ENCODE measurements around the gene IL25. TPM values are rescaled to one million over a fixed set of nuclear protein-coding genes. Genes with fewer than 3 reads are reported as not detected.

The IL25 gene
- total RNA-seq, 1 experiment from 2014 or later = not detected

DNA sequence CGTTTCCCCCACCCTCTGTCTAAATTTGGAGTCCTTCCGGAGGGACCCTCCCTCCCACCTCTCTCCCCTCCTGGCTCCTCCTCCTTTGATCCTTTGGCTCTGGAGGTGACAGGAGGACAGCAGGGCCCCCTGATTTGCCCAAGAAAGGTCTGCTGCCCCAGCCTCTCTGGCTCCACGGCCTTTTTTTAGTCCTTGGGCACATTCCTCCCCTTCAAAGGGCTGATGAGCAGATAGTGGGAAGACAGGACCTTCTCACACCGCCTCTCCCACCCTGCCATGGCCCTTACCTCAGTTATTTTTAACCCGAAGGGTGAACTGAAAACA, 35.7 kb downstream of the IL25 start:
- CTCF ChIA-PET = no interaction called here
- in situ Hi-C loops (cut with HindIII; ENCODE audit: low pct_unique_long_range_greater_than_20kb, low sequenced_read_pairs) = no loop called here
- H3K4me1 ChIP-seq (ENCODE audit: control insufficient read depth, insufficient read depth, low read length) = no peaks in the 10 kb centered on the region

DNA sequence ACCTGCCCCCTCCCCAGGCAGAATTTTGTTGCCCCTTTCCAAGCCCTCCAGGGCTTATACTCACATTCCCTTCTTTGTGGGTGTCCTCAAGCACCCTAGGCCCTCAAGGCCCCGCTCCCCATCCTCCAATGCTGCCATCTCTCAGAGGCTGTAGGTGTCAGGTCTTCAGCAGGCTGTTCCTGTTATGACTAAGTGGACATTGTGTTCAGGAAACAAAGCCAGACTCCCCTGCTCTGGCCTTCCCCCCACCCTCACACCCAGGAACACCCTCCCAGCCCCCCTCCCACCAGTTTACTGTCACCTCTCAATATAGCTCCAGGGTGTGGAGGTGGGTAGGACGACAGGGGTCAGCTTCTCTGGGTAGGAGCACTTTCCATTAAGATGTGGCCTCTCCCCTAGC, 36.9 kb downstream of the IL25 start:
- TF ChIP-seq TCF7L2 (IDR thresholded peaks at IDR 0.05; ENCODE audit: low read depth, low read length) (no peak), SIN3A (IDR thresholded peaks at IDR 0.05; ENCODE audit: borderline replicate concordance, insufficient read depth, low read depth, low read length) (no peak), POLR2AphosphoS5 (IDR thresholded peaks at IDR 0.05; ENCODE audit: low read depth, low read length) (no peak)
- TF ChIP-seq, protein P1, sequence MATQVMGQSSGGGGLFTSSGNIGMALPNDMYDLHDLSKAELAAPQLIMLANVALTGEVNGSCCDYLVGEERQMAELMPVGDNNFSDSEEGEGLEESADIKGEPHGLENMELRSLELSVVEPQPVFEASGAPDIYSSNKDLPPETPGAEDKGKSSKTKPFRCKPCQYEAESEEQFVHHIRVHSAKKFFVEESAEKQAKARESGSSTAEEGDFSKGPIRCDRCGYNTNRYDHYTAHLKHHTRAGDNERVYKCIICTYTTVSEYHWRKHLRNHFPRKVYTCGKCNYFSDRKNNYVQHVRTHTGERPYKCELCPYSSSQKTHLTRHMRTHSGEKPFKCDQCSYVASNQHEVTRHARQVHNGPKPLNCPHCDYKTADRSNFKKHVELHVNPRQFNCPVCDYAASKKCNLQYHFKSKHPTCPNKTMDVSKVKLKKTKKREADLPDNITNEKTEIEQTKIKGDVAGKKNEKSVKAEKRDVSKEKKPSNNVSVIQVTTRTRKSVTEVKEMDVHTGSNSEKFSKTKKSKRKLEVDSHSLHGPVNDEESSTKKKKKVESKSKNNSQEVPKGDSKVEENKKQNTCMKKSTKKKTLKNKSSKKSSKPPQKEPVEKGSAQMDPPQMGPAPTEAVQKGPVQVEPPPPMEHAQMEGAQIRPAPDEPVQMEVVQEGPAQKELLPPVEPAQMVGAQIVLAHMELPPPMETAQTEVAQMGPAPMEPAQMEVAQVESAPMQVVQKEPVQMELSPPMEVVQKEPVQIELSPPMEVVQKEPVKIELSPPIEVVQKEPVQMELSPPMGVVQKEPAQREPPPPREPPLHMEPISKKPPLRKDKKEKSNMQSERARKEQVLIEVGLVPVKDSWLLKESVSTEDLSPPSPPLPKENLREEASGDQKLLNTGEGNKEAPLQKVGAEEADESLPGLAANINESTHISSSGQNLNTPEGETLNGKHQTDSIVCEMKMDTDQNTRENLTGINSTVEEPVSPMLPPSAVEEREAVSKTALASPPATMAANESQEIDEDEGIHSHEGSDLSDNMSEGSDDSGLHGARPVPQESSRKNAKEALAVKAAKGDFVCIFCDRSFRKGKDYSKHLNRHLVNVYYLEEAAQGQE (IDR thresholded peaks at IDR 0.05; ENCODE audit: insufficient read depth in 1 of 2, low read depth in 2 of 2, low read length in 1 of 2) = no peak
- TF ChIP-seq, protein P2, sequence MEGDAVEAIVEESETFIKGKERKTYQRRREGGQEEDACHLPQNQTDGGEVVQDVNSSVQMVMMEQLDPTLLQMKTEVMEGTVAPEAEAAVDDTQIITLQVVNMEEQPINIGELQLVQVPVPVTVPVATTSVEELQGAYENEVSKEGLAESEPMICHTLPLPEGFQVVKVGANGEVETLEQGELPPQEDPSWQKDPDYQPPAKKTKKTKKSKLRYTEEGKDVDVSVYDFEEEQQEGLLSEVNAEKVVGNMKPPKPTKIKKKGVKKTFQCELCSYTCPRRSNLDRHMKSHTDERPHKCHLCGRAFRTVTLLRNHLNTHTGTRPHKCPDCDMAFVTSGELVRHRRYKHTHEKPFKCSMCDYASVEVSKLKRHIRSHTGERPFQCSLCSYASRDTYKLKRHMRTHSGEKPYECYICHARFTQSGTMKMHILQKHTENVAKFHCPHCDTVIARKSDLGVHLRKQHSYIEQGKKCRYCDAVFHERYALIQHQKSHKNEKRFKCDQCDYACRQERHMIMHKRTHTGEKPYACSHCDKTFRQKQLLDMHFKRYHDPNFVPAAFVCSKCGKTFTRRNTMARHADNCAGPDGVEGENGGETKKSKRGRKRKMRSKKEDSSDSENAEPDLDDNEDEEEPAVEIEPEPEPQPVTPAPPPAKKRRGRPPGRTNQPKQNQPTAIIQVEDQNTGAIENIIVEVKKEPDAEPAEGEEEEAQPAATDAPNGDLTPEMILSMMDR (IDR thresholded peaks at IDR 0.05) = no peak

More for the DNA sequence above, 35.7 kb downstream of the IL25 start:
- intact Hi-C loops (cut with micrococcal nuclease; ENCODE audit: unreplicated experiment) = no loop called here
- Histone ChIP-seq H3K27me3 (ENCODE audit: control insufficient read depth, insufficient read depth, low read length) (no peaks in the 10 kb centered on the region; the same call in 1 of the 2 replicates), H3K36me3 (ENCODE audit: control insufficient read depth, insufficient read depth, low read length) (no peaks in the 10 kb centered on the region), H3K27ac (ENCODE audit: low read length) (no peak overlapping the region), H3K4me3 (ENCODE audit: low read depth in 2 of 2, low read length in 2 of 2) (no peak overlapping the region), H3K9me3 (ENCODE audit: control insufficient read depth, insufficient read depth, low read depth, low read length) (no peaks in the 10 kb centered on the region)
- no peak for DNase-seq (ENCODE audit: low read depth, low spot score)
- POLR2A ChIA-PET = no interaction called here
- no peak for ATAC-seq
- BruUV-seq (replicated peaks) = no TSS peak
- TF ChIP-seq TCF7L2 (IDR thresholded peaks at IDR 0.05; ENCODE audit: low read depth, low read length) (no peak), POLR2AphosphoS5 (IDR thresholded peaks at IDR 0.05; ENCODE audit: low read depth, low read length) (no peak), SIN3A (IDR thresholded peaks at IDR 0.05; ENCODE audit: borderline replicate concordance, insufficient read depth, low read depth, low read length) (no peak)
- TF ChIP-seq, protein P2 (IDR thresholded peaks at IDR 0.05) = no peak
- TF ChIP-seq, protein P1 (IDR thresholded peaks at IDR 0.05; ENCODE audit: insufficient read depth in 1 of 2, low read depth in 2 of 2, low read length in 1 of 2) = no peak

More for the DNA sequence above, 36.9 kb downstream of the IL25 start:
- no peaks in the 10 kb centered on the region for H3K27me3 ChIP-seq (ENCODE audit: control insufficient read depth, insufficient read depth, low read length)
- in situ Hi-C loops (cut with HindIII; ENCODE audit: low pct_unique_long_range_greater_than_20kb, low sequenced_read_pairs) = no loop called here
- no TSS peak for BruUV-seq (replicated peaks)
- ChIA-PET POLR2A (no interaction called here), CTCF (no interaction called here)
- intact Hi-C loops (cut with micrococcal nuclease; ENCODE audit: unreplicated experiment) = no loop called here
- no peaks in the 10 kb centered on the region for H3K36me3 ChIP-seq (ENCODE audit: control insufficient read depth, insufficient read depth, low read length)
- DNase-seq (ENCODE audit: low read depth, low spot score) (no peak), ATAC-seq (no peak)
- no peaks in the 10 kb centered on the region for H3K9me3 ChIP-seq (ENCODE audit: control insufficient read depth, insufficient read depth, low read depth, low read length)
- H3K4me1 ChIP-seq (ENCODE audit: control insufficient read depth, insufficient read depth, low read length) = no peaks in the 10 kb centered on the region
- H3K27ac ChIP-seq (ENCODE audit: low read length) = no peak overlapping the region
- no peak overlapping the region for H3K4me3 ChIP-seq (ENCODE audit: low read depth in 2 of 2, low read length in 2 of 2)
